ENCODE measurements around the gene DAPP1.

The DAPP1 gene

DNA sequence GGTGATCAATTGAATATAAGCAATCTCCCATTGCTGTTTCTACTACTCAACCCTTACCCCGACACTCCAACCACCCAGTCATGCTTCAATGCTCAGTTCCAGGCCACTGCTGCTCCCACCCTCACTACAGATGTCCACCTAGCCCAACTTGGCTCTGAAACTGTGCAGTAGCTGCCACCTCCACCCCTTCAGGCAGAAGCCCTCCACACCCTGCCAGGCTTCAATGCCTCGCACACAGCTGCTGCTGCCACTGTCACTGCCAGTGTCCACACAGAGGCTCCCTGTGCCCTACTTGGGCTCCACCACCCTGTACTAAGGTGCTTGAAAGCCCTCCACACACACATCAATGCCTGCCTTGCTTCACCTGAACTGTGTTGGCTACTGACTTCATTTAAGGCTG, 43.0 kb downstream of the DAPP1 start:
- Mint-ChIP-seq H3K27ac (peak overlapping the region; percentile 39), H3K9me3 (no peaks in the 10 kb centered on the region), H3K4me3 (no peak overlapping the region), H3K4me1 (peaks cover 33% of the 10 kb centered on the region), H3K36me3 (peaks cover 20% of the 10 kb centered on the region), H3K27me3 (no peaks in the 10 kb centered on the region)

DNA sequence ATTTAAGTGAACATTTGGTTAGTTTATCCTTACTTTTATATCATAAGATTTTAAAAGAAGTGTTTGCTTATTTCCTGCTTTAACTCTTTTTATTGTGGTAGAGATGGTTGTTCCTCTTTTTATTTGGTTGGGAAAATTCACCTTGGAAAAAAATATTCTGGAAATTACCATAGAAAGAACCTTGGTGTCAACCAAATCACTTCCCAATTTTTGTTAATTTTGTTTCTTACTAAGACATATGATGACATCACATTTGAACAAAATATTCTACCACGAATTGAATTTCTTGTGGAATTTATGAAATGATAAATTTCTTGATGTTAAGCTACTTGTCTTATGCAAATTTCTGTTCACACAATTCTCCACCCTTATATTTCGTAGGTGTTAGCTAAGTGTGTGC, 43.9 kb downstream of the DAPP1 start:
- Mint-ChIP-seq H3K36me3 (peaks cover 14% of the 10 kb centered on the region), H3K4me3 (no peak overlapping the region), H3K27ac (no peak overlapping the region), H3K4me1 (peaks cover 24% of the 10 kb centered on the region), H3K27me3 (no peaks in the 10 kb centered on the region), H3K9me3 (no peaks in the 10 kb centered on the region)

DNA sequence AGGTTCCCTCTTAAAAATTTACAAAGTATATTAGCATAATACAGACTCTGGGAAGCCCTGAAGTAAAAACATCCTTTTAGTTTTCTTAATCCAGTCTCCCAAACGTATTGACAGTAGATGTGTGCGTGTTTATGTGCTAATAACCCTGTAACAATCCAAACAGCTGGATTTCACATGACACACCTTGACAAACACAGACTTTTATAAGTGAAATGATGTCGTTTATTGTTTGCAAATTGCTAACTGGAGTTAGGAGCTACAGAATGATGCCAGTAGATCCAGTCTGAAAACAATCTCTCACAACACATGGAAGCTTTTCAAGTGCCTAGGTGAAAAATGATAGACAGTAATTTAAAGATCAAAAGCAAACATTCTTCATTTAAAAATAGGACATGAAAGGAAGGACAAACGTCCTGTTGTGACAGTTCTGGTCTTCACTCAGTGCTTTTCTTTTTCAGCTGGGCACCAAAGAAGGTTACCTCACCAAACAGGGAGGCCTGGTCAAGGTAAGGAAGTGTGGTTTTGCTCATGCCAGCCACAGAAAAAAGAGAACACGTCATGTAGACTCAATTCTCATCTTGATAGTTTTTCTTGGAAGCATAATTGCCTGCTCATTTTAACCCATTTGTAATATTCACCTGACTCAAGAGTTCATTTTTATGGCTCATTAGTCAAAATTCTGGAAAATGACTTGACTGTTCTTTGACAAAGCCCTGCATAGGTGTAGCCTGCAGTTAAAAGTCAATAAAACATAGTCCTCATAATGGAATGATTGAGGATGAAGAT, 44.7 kb downstream of the DAPP1 start:
- peaks cover 16% of the 10 kb centered on the region for H3K36me3 Mint-ChIP-seq

DNA sequence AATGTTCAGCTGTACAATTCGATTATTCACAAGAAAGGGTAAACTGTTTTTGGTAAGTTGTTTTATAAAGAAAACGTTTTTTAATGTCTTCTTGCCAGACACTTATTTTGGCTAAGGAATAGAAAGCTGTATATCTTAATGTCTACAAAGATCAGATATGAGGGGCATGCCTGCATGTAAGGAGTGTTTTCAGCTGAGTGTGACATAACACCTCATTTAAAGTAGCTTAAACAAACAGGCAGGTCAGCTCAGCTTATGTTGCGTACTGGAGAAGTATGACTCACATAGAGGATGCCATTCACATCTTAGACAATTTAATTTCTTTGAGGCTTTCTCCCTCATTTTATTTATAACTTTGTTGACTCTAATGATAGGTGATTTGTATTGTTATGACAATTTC, 47.2 kb downstream of the DAPP1 start:
- Mint-ChIP-seq H3K4me3 (no peak overlapping the region), H3K4me1 (no peaks in the 10 kb centered on the region), H3K36me3 (peaks cover 10% of the 10 kb centered on the region), H3K27ac (no peak overlapping the region), H3K9me3 (no peaks in the 10 kb centered on the region), H3K27me3 (no peaks in the 10 kb centered on the region)

More for the DNA sequence above, 44.7 kb downstream of the DAPP1 start:
- Mint-ChIP-seq H3K4me3 (no peak overlapping the region), H3K4me1 (peaks cover 16% of the 10 kb centered on the region), H3K9me3 (no peaks in the 10 kb centered on the region), H3K27me3 (no peaks in the 10 kb centered on the region), H3K27ac (peak overlapping the region; percentile 12)

DNA sequence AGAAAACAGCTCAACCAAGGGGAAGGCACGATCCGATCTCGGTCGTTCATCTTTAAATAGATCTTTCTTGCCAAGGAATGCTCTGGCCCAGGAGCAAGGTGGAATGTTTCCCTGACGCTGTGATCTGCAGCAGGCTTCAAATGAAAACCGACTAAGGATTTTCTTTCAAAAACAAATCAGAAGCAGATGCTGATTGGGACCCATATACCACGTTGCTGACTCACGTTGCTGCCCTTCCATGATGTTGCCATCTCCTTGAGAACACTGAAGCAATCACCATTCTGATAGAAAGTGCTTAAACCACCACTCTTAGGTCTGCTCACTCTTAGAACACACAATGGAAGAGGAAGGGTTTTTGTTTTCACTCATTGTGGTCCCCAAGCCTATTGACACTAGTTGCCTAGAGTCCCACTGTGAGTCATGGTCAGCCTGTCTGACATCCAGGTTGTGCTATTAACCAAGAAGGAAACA, 51.5 kb downstream of the DAPP1 start:
- Mint-ChIP-seq H3K4me1 (no peaks in the 10 kb centered on the region), H3K4me3 (no peak overlapping the region), H3K9me3 (no peaks in the 10 kb centered on the region), H3K36me3 (peaks cover 8% of the 10 kb centered on the region), H3K27me3 (no peaks in the 10 kb centered on the region), H3K27ac (no peak overlapping the region)

DNA sequence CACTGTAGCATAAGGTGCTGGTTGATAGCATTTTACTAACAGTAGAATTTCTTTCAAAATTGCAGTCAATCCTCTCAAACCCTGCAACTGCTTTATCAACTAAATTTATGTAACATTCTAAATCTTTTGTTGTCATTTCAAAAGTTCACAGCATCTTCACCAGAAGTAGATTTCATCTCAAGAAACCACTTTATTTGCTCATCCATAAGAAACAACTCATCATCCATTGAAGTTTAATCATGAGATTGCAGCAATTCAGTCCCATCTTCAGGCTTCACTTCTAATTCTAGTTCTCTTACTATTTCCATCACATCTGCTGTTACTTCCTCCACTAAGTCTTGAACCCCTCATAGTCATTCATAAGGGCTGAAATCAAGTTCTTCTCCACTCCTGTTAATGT, 55.9 kb downstream of the DAPP1 start:
- Mint-ChIP-seq H3K4me3 (no peak overlapping the region), H3K27ac (no peak overlapping the region)

DNA sequence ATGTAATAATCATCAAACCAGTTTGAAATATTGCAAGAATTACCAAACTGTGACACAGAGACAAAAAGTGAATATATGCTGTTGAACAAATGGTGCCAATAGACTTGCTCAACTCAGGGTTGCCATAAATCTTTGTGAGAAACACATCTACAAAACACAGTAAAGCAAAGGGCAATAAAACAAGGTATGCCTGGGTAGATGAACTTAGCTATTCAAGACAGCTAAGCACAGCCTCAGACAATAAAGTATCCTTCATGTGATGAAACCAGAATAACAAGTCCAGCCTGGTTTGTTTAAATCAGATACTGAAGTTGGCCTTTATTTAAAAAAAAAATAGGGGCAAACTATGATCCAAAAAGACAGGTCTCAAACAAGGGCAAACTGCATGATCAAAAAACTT, 58.4 kb downstream of the DAPP1 start:
- no peaks in the 10 kb centered on the region for H3K4me1 Mint-ChIP-seq
- H3K27me3 Mint-ChIP-seq, result no peaks in the 10 kb centered on the region
- no peak overlapping the region for H3K4me3 Mint-ChIP-seq
- peaks cover 13% of the 10 kb centered on the region for H3K36me3 Mint-ChIP-seq
- no peaks in the 10 kb centered on the region for H3K9me3 Mint-ChIP-seq
- no peak overlapping the region for H3K27ac Mint-ChIP-seq

More for the DNA sequence above, 55.9 kb downstream of the DAPP1 start:
- Mint-ChIP-seq H3K9me3 (no peaks in the 10 kb centered on the region), H3K27me3 (no peaks in the 10 kb centered on the region), H3K4me1 (no peaks in the 10 kb centered on the region), H3K36me3 (peaks cover 6% of the 10 kb centered on the region)

DNA sequence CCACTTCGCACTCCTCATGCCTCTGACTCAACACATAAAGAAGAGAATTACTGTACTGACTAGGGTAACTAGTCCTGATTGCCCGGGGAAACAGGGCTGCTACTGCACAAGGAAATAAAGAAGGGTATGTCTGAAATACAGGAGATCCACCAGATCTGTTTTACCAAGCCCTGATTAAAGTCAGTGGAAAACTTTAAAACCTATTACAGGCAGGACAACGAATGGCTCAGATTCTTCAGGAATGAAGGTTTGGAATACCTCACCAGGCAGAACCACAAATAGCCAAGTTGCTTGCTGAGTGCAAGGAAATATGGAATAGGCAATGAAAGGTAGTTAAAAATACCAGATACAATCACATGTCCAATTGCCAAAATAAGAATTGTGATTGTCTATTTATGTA, 60.3 kb downstream of the DAPP1 start:
- Mint-ChIP-seq H3K27me3 (no peaks in the 10 kb centered on the region), H3K9me3 (no peaks in the 10 kb centered on the region), H3K36me3 (peaks cover 14% of the 10 kb centered on the region), H3K4me1 (no peaks in the 10 kb centered on the region), H3K4me3 (no peak overlapping the region), H3K27ac (peak overlapping the region; percentile 9)

DNA sequence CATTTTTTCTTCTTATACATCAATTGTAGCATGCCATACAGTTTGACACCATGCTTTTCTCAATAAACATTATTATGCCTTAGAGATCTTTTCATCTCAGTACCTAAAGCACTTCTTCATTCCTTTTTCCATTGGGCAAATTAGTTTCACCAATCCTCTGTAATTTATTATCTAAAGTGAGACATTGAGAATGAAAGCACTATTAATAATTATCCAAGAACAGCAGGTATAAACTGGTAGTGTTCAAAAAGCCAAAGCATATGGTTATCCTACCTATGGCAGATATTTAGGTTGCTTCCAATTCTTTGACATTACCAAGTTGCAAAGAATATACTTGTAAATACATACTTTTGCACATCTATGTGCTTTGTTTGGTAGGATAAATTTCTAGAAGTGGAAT, 62.0 kb downstream of the DAPP1 start:
- no peak overlapping the region for H3K4me3 Mint-ChIP-seq
- peaks cover 12% of the 10 kb centered on the region for H3K36me3 Mint-ChIP-seq
- H3K9me3 Mint-ChIP-seq, result no peaks in the 10 kb centered on the region
- H3K27ac Mint-ChIP-seq, result no peak overlapping the region
- no peaks in the 10 kb centered on the region for H3K4me1 Mint-ChIP-seq
- H3K27me3 Mint-ChIP-seq, result no peaks in the 10 kb centered on the region

DNA sequence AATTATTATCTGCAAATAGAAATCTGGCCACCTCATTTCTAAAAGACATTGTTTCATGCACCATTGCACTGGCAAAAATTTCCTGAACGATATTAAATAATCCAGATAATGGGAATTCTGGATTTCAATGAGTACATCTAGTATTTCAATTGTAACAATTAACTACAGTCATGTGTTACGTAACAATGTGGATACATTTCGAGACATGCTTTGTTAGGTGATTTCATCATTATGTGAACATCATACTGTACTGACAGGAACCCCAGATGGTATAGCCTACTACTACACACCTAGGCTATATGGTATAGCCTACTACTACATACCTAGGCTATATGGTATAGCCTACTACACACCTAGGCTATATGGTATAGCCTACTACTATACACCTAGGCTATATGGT, 62.8 kb downstream of the DAPP1 start:
- Mint-ChIP-seq H3K27me3 (no peaks in the 10 kb centered on the region), H3K9me3 (no peaks in the 10 kb centered on the region), H3K4me3 (no peak overlapping the region), H3K27ac (no peak overlapping the region), H3K36me3 (peaks cover 12% of the 10 kb centered on the region), H3K4me1 (no peaks in the 10 kb centered on the region)

DNA sequence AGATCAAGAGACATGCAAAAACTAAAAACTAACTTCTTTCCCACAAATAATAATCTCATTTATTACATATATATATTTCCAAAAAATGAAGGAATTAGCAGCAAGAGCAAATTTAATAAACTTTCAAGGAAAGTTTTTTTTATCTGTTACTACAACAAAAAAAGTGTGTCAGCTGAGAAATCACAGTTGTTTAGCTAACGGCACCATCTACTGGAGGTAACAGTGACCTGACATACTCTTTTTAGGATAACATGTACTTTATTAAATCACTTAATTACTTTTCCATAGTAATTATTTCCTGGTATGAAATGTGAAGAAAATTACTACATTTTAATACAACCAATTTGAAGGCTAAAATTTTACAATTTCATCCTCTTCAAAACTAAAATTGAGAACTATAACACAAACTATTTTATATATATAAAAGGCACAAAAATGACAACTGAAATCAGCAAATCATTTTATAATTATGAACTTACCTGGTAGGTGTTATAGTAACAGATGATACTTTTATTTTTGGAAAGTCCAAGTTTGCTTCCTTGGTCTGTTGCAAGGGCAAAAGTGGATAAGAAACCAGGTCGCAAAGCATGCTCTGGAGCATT, 68.5 kb downstream of the DAPP1 start:
- Mint-ChIP-seq H3K27me3 (no peaks in the 10 kb centered on the region), H3K9me3 (no peaks in the 10 kb centered on the region), H3K36me3 (peaks cover under 1% of the 10 kb centered on the region)

DNA sequence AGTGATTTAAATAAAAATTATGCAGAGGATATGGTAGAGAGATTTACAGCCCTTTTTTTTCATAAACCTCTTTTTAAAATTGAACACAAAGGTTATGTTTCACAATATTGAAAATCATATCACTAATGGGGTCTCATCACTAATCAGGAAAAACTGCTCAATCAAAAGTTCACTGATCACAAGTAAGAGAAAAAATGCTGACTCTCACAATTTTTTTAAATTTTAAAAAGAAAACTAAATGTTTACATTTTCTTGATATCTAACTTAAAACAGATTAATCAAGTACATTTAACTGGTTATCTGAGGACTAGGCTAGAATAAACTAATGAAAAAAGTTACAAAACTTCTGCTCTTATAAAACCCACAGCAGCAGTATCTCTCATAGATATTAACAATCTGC, 69.1 kb downstream of the DAPP1 start:
- H3K27ac Mint-ChIP-seq, result no peak overlapping the region
- H3K36me3 Mint-ChIP-seq, result no peaks in the 10 kb centered on the region
- H3K4me1 Mint-ChIP-seq, result peaks cover 16% of the 10 kb centered on the region
- no peaks in the 10 kb centered on the region for H3K27me3 Mint-ChIP-seq
- H3K9me3 Mint-ChIP-seq, result no peaks in the 10 kb centered on the region
- no peak overlapping the region for H3K4me3 Mint-ChIP-seq

More for the DNA sequence above, 68.5 kb downstream of the DAPP1 start:
- H3K4me1 Mint-ChIP-seq, result peaks cover 15% of the 10 kb centered on the region
- H3K27ac Mint-ChIP-seq, result no peak overlapping the region
- H3K4me3 Mint-ChIP-seq, result no peak overlapping the region

DNA sequence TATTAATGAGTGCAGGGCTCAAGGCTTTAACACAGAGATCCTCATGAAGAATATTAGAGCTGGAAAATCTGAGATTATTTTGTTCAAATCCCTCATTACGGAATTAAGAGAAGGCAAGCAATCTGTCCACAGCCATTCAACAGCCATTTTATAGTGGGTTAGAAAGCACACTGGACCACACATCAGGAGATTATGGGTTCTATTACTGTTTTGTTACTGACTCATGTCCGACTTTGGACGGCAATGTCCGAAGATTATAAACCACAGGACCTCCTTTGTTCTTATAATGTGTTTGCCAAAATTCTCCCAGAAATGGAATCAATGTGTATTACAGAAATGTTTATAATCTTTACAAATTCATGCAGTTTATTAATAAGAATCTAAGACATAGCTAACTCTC, 69.5 kb downstream of the DAPP1 start:
- Mint-ChIP-seq H3K9me3 (no peaks in the 10 kb centered on the region), H3K27ac (no peak overlapping the region), H3K4me1 (peaks cover 21% of the 10 kb centered on the region), H3K36me3 (no peaks in the 10 kb centered on the region), H3K27me3 (no peaks in the 10 kb centered on the region), H3K4me3 (no peak overlapping the region)

DNA sequence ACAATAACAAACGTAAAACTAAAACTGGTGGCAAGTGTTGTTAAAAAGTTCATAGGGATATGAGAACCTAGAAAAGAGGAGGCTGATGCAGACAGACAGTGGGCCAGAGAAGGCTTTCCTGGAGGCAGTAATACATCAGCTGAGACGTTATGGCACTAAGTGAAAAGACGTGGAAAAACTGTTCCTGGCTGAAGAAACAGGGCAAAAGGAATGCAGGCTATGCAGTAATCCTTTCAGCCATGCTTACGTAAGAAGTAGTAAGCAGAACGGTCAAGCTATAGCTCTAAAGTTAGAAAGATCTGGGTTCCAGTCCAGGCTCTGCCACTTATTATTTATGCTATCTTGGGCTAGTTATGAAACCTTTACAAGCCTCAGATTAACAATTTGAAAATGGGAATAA, 71.2 kb downstream of the DAPP1 start:
- H3K27me3 Mint-ChIP-seq, result no peaks in the 10 kb centered on the region
- H3K4me3 Mint-ChIP-seq, result no peak overlapping the region
- H3K36me3 Mint-ChIP-seq, result peaks cover 3% of the 10 kb centered on the region
- H3K4me1 Mint-ChIP-seq, result peaks cover 34% of the 10 kb centered on the region
- peak overlapping the region; percentile 53 for H3K27ac Mint-ChIP-seq
- no peaks in the 10 kb centered on the region for H3K9me3 Mint-ChIP-seq

DNA sequence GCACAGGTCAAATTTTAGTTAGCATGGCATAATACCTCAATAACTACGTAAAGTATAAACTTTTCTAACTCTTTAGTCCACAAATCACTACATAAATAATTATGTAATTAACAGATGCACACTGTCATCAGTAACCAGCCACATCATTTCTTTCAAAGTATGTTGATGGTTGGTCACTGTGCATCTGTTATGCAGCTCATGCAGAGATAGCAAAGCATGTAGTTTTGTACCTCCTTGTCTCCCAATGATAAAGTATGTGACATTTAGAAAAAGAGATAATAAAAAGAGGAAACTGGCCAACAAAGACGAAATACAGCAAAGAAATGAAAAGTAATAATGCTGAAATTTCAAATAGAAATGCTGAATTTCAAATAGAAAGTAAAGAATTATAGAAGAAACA, 74.7 kb downstream of the DAPP1 start:
- Mint-ChIP-seq H3K9me3 (no peaks in the 10 kb centered on the region), H3K36me3 (peaks cover 5% of the 10 kb centered on the region), H3K4me1 (peaks cover 57% of the 10 kb centered on the region), H3K27ac (peak overlapping the region; percentile 5), H3K4me3 (peak overlapping the region; percentile 60), H3K27me3 (no peaks in the 10 kb centered on the region)

DNA sequence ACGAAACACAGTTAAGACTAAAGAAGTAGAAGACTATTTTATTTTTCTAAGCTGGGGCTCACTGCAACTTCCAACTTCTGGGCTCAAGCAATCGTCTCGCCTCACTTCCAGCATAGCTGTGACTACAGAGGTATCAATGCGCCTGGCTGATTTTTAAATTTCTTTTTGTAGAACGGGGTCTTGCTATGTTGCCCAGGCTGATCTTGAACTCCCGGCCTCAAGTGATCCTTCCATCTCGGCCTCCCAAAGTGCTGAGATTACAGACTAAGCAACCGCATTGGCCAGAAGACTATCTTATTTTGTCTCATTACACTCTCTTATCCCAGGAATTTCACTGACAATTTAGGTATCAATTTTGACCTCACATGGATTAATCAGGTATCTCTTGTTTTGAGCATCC, 76.4 kb downstream of the DAPP1 start:
- peaks cover 52% of the 10 kb centered on the region for H3K4me1 Mint-ChIP-seq
- peaks cover 5% of the 10 kb centered on the region for H3K36me3 Mint-ChIP-seq
- peak overlapping the region; percentile 99 for H3K4me3 Mint-ChIP-seq
- H3K27me3 Mint-ChIP-seq, result no peaks in the 10 kb centered on the region
- H3K9me3 Mint-ChIP-seq, result no peaks in the 10 kb centered on the region
- peak overlapping the region; percentile 55 for H3K27ac Mint-ChIP-seq
